Retinal pigment epithelial cell (primary cell): ENCODE data around the gene DERL3.

Experiments
- DNase-seq: peaks from one replicate; pipeline ENCODE4 v3.0.0-alpha.2; 2010; ENCODE audit warnings: low read depth
- H3K4me3 ChIP-seq: 2 replicates; pipeline ENCODE4 v1.5.1; 2011; ENCODE audit warnings: mild to moderate bottlenecking, low read length, control low read depth, moderate library complexity
- CTCF ChIP-seq: conservative IDR thresholded peaks from 2 replicates; pipeline ENCODE4 v1.5.1; 2011; ENCODE audit warnings: low read depth, low read length, control low read depth, inconsistent platforms

DERL3 gene

GRCh38 chr22:23845265-23846080 is 6.7 kb upstream of the DERL3 start:
- no peak overlapping the region for H3K4me3 ChIP-seq
- DNase-seq: no peak
- TF ChIP-seq CTCF: no peak

DNA sequence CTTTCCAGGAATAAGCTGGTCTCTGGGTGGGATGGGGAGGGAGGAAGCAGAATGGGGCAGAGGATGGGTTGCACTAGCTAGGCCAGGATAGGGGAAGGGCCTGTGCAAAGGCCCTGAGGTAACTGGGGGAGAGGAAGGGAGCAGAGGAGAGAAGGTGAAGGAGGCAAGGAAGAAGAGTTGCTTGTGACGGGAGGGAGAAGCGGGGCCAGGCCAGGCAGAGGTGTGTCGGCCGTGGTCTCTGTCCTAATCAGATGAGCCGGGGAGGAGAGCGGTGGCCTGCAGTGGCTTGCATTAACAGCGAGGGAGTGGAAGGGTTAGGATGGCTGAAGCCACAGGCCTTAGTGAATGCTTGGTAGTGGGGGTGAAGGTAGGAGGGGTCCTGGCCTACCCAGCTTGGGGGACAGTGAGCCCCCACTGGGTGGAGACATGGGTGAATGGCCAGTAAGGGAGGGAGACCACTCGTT is 6.0 kb upstream of the DERL3 start:
- TF ChIP-seq CTCF: no peak
- H3K4me3 ChIP-seq: no peak overlapping the region
- DNase-seq: no peak

GRCh38 chr22:23842599-23842998 is 3.8 kb upstream of the DERL3 start:
- no peak for TF ChIP-seq CTCF
- DNase-seq: no peak
- no peak overlapping the region for H3K4me3 ChIP-seq

GRCh38 chr22:23841736-23842445 is 3.1 kb upstream of the DERL3 start:
- no peak for TF ChIP-seq CTCF
- no peak overlapping the region for H3K4me3 ChIP-seq

GRCh38 chr22:23841292-23841691 is 2.5 kb upstream of the DERL3 start:
- no peak for DNase-seq
- no peak overlapping the region for H3K4me3 ChIP-seq
- TF ChIP-seq CTCF: no peak

More at GRCh38 chr22:23841736-23842445, 3.1 kb upstream of the DERL3 start:
- no peak for DNase-seq

GRCh38 chr22:23840026-23840425 is 1.2 kb upstream of the DERL3 start:
- no peak overlapping the region for H3K4me3 ChIP-seq
- no peak for TF ChIP-seq CTCF
- no peak for DNase-seq
